Sigmoid colon (tissue), 4 donors: ENCODE measurements around the gene DRAM2.

Experiments
- EP300 ChIP-seq, 4 donors: sonication (generic); formaldehyde crosslinking; IDR thresholded peaks; one replicate each; pipeline ENCODE4 v1.6.1; 2017; ENCODE audit warnings: antibody characterized with exemption in 4 of 4
- POLR2A ChIP-seq, 2 donors: fragments of 450-650 bp; IDR thresholded peaks; one replicate each; pipeline ENCODE4 v1.6.1; 2016; ENCODE audit warnings: antibody characterized with exemption in 2 of 2, mild to moderate bottlenecking in 2 of 2, moderate library complexity in 2 of 2
- POLR2AphosphoS5 ChIP-seq, 4 donors: sonication (generic); formaldehyde crosslinking; IDR thresholded peaks; one replicate each; pipeline ENCODE4 v1.6.1; 2017; ENCODE audit warnings: antibody characterized with exemption in 4 of 4
- TF ChIP-seq, protein P1 (sequence below), 4 experiments: fragments of 450-650 bp in 3 of 4; fragments of 200-600 bp in 1 of 4; IDR thresholded peaks; one replicate each; pipeline ENCODE4 v1.5.1; 2016 to 2019; ENCODE audit warnings: antibody characterized with exemption in 4 of 4, mild to moderate bottlenecking in 3 of 4, moderate library complexity in 2 of 4

DNA sequence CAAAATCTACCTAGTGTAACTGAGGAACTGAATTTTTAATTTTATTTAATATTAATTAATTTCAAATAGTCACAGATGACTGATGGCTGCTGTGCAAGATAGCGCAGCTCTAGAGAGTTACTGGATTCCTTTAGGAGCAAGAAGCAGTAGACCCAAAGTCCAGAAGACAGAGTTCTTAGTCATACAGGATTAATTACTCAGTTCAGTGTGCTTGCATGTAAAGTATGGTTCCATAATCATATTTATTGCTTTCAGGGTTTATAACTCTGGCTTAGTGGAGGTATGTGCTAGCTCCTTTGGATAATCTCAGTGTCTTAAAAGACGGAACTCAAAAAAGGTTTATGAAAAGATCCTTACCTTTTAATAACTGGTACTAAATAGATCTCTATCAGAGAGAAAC, 17.5 kb upstream of the DRAM2 start:
- no peak for TF ChIP-seq POLR2A (IDR thresholded peaks at IDR 0.05)
- TF ChIP-seq, protein P1, sequence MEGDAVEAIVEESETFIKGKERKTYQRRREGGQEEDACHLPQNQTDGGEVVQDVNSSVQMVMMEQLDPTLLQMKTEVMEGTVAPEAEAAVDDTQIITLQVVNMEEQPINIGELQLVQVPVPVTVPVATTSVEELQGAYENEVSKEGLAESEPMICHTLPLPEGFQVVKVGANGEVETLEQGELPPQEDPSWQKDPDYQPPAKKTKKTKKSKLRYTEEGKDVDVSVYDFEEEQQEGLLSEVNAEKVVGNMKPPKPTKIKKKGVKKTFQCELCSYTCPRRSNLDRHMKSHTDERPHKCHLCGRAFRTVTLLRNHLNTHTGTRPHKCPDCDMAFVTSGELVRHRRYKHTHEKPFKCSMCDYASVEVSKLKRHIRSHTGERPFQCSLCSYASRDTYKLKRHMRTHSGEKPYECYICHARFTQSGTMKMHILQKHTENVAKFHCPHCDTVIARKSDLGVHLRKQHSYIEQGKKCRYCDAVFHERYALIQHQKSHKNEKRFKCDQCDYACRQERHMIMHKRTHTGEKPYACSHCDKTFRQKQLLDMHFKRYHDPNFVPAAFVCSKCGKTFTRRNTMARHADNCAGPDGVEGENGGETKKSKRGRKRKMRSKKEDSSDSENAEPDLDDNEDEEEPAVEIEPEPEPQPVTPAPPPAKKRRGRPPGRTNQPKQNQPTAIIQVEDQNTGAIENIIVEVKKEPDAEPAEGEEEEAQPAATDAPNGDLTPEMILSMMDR (IDR thresholded peaks at IDR 0.05), result no peak
- TF ChIP-seq EP300 (IDR thresholded peaks at IDR 0.05), result no peak
- TF ChIP-seq POLR2AphosphoS5 (IDR thresholded peaks at IDR 0.05), result no peak
